HEK293 (cell line): Measurements from ENCODE around the gene EIF4E2.

Experiments
- CTCF ChIP-seq: fragments of 450-650 bp; formaldehyde crosslinking; IDR thresholded peaks from 2 replicates; pipeline ENCODE4 v1.5.1; 2016; ENCODE audit warnings: missing biosample characterization, missing genetic modification characterization
- TCF7L2 ChIP-seq: IDR thresholded peaks from 2 replicates; pipeline ENCODE4 v1.6.1; 2011; ENCODE audit warnings: low read depth, mild to moderate bottlenecking, inconsistent platforms, low read length, moderate library complexity, borderline replicate concordance
- ZNF114 ChIP-seq: fragments of 450-650 bp; formaldehyde crosslinking; IDR thresholded peaks from 2 replicates; pipeline ENCODE4 v1.5.0; 2017; ENCODE audit warnings: missing biosample characterization, missing genetic modification characterization
- ZNF280D ChIP-seq: fragments of 450-650 bp; formaldehyde crosslinking; IDR thresholded peaks from 2 replicates; pipeline ENCODE4 v1.5.1; 2016; ENCODE audit warnings: missing biosample characterization, missing genetic modification characterization
- ZNF768 ChIP-seq: fragments of 450-650 bp; formaldehyde crosslinking; IDR thresholded peaks from 2 replicates; pipeline ENCODE4 v1.5.1; 2018; ENCODE audit warnings: missing biosample characterization, mild to moderate bottlenecking, missing genetic modification characterization
- ZNF776 ChIP-seq: fragments of 450-650 bp; formaldehyde crosslinking; IDR thresholded peaks from 2 replicates; pipeline ENCODE4 v1.5.0; 2017; ENCODE audit warnings: missing biosample characterization, missing genetic modification characterization, borderline replicate concordance
- ZNF777 ChIP-seq: fragments of 450-650 bp; formaldehyde crosslinking; IDR thresholded peaks from 2 replicates; pipeline ENCODE4 v1.5.1; 2017; ENCODE audit warnings: missing biosample characterization, missing genetic modification characterization, borderline replicate concordance
- TF ChIP-seq, protein P1 (sequence below): sonication (generic); formaldehyde crosslinking; IDR thresholded peaks from 2 replicates; pipeline ENCODE4 v1.8.1; 2022; ENCODE audit warnings: mild to moderate bottlenecking, moderate library complexity, missing genetic modification reagents

- TF ChIP-seq ZNF114 (tag by site-specific recombination): no peak
- no peak for TF ChIP-seq CTCF
- no peak for TF ChIP-seq TCF7L2
- no peak for TF ChIP-seq ZNF280D (tag by site-specific recombination)
- no peak for TF ChIP-seq ZNF776 (tag by site-specific recombination)
- TF ChIP-seq, protein P1, sequence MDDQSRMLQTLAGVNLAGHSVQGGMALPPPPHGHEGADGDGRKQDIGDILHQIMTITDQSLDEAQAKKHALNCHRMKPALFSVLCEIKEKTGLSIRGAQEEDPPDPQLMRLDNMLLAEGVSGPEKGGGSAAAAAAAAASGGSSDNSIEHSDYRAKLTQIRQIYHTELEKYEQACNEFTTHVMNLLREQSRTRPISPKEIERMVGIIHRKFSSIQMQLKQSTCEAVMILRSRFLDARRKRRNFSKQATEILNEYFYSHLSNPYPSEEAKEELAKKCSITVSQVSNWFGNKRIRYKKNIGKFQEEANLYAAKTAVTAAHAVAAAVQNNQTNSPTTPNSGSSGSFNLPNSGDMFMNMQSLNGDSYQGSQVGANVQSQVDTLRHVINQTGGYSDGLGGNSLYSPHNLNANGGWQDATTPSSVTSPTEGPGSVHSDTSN (CRISPR knock-in tag): no peak
- TF ChIP-seq ZNF768 (tag by site-specific recombination): no peak
- TF ChIP-seq ZNF777 (tag by site-specific recombination): no peak
Observed at GRCh38 chr2:232547991-232548390, 2.5 kb upstream of the EIF4E2 start.
